Measurements from ENCODE around the gene DACT2.
"Not testable (repeated sequence)": the region's sequence is repeated elsewhere in the genome, so short reads cannot be mapped to it uniquely, and the experiment has no call there.

Gene DACT2

GRCh38 chr6:168285456-168285855, 34.1 kb downstream of the DACT2 start:
- H3K27me3 ChIP-seq (ENCODE audit: low read depth): no peaks in the 10 kb centered on the region
- no peak overlapping the region for H3K4me3 ChIP-seq
- H3K4me1 ChIP-seq: no peaks in the 10 kb centered on the region
- H3K9me3 ChIP-seq: no peaks in the 10 kb centered on the region
- H3K36me3 ChIP-seq (replicated peaks): no peaks in the 10 kb centered on the region
- in situ Hi-C loops (cut with MboI; ENCODE audit: low sequenced_read_pairs): no loop called here
- DNase-seq (ENCODE audit: low spot score in 2 of 2): no peak

GRCh38 chr6:168284187-168284586, 35.4 kb downstream of the DACT2 start:
- Histone ChIP-seq H3K27me3 (ENCODE audit: low read depth) (no peaks in the 10 kb centered on the region), H3K36me3 (replicated peaks) (no peaks in the 10 kb centered on the region), H3K9me3 (no peaks in the 10 kb centered on the region), H3K4me3 (no peak overlapping the region), H3K4me1 (no peaks in the 10 kb centered on the region)
- no peak for DNase-seq (ENCODE audit: low spot score in 2 of 2)
- in situ Hi-C loops (cut with MboI; ENCODE audit: low sequenced_read_pairs): no loop called here

GRCh38 chr6:168283686-168284025, 35.9 kb downstream of the DACT2 start:
- H3K9me3 ChIP-seq: no peaks in the 10 kb centered on the region
- no peak for DNase-seq (ENCODE audit: low spot score in 2 of 2)
- in situ Hi-C loops (cut with MboI; ENCODE audit: low sequenced_read_pairs): no loop called here
- no peaks in the 10 kb centered on the region for H3K4me1 ChIP-seq
- H3K27me3 ChIP-seq (ENCODE audit: low read depth): no peaks in the 10 kb centered on the region
- H3K36me3 ChIP-seq (replicated peaks): no peaks in the 10 kb centered on the region
- H3K4me3 ChIP-seq: no peak overlapping the region

- Histone ChIP-seq H3K9me3 (no peaks in the 10 kb centered on the region), H3K36me3 (replicated peaks) (no peaks in the 10 kb centered on the region), H3K27me3 (ENCODE audit: low read depth) (no peaks in the 10 kb centered on the region), H3K4me1 (no peaks in the 10 kb centered on the region), H3K4me3 (no peak overlapping the region)
- in situ Hi-C loops (cut with MboI; ENCODE audit: low sequenced_read_pairs): no loop called here
- DNase-seq (ENCODE audit: low spot score in 2 of 2): no peak
These were observed 36.4 kb downstream of the DACT2 start for GRCh38 chr6:168282985-168283685.

- no peak overlapping the region for H3K4me3 ChIP-seq
- in situ Hi-C loops (cut with MboI; ENCODE audit: low sequenced_read_pairs): no loop called here
- DNase-seq (ENCODE audit: low spot score in 2 of 2): no peak
- no peaks in the 10 kb centered on the region for H3K4me1 ChIP-seq
- H3K36me3 ChIP-seq (replicated peaks): no peaks in the 10 kb centered on the region
- H3K9me3 ChIP-seq: no peaks in the 10 kb centered on the region
- H3K27me3 ChIP-seq (ENCODE audit: low read depth): no peaks in the 10 kb centered on the region
These were observed 37.8 kb downstream of the DACT2 start for GRCh38 chr6:168281826-168282225.

GRCh38 chr6:168281314-168281713, 38.3 kb downstream of the DACT2 start:
- H3K36me3 ChIP-seq (replicated peaks); in situ Hi-C loops (cut with MboI; ENCODE audit: low sequenced_read_pairs); H3K4me3 ChIP-seq; H3K9me3 ChIP-seq; H3K4me1 ChIP-seq; H3K27me3 ChIP-seq (ENCODE audit: low read depth); DNase-seq (ENCODE audit: low spot score in 2 of 2): not testable (repeated sequence)

GRCh38 chr6:168280899-168281245, 38.7 kb downstream of the DACT2 start:
- in situ Hi-C loops (cut with MboI; ENCODE audit: low sequenced_read_pairs): no loop called here
- H3K36me3 ChIP-seq (replicated peaks): no peaks in the 10 kb centered on the region

GRCh38 chr6:168280020-168280898, 39.3 kb downstream of the DACT2 start:
- no peak overlapping the region for H3K4me3 ChIP-seq
- no peak for DNase-seq (ENCODE audit: low spot score in 2 of 2)
- H3K36me3 ChIP-seq (replicated peaks): no peaks in the 10 kb centered on the region
- in situ Hi-C loops (cut with MboI; ENCODE audit: low sequenced_read_pairs): no loop called here
- H3K27me3 ChIP-seq (ENCODE audit: low read depth): no peaks in the 10 kb centered on the region
- H3K9me3 ChIP-seq: no peaks in the 10 kb centered on the region
- H3K4me1 ChIP-seq: no peaks in the 10 kb centered on the region

More at GRCh38 chr6:168280899-168281245, 38.7 kb downstream of the DACT2 start:
- H3K27me3 ChIP-seq (ENCODE audit: low read depth): no peaks in the 10 kb centered on the region
- no peak for DNase-seq (ENCODE audit: low spot score in 2 of 2)
- no peaks in the 10 kb centered on the region for H3K9me3 ChIP-seq
- H3K4me3 ChIP-seq: no peak overlapping the region
- H3K4me1 ChIP-seq: no peaks in the 10 kb centered on the region

GRCh38 chr6:168279403-168279935, 40.1 kb downstream of the DACT2 start:
- H3K4me3 ChIP-seq: no peak overlapping the region
- no peaks in the 10 kb centered on the region for H3K9me3 ChIP-seq
- no peaks in the 10 kb centered on the region for H3K36me3 ChIP-seq (replicated peaks)
- no peaks in the 10 kb centered on the region for H3K27me3 ChIP-seq (ENCODE audit: low read depth)
- DNase-seq (ENCODE audit: low spot score in 2 of 2): no peak
- in situ Hi-C loops (cut with MboI; ENCODE audit: low sequenced_read_pairs): no loop called here
- no peaks in the 10 kb centered on the region for H3K4me1 ChIP-seq

- in situ Hi-C loops (cut with MboI; ENCODE audit: low sequenced_read_pairs): no loop called here
- H3K4me1 ChIP-seq: no peaks in the 10 kb centered on the region
- H3K9me3 ChIP-seq: no peaks in the 10 kb centered on the region
- no peak overlapping the region for H3K4me3 ChIP-seq
- H3K27me3 ChIP-seq (ENCODE audit: low read depth): no peaks in the 10 kb centered on the region
- DNase-seq (ENCODE audit: low spot score in 2 of 2): no peak
- H3K36me3 ChIP-seq (replicated peaks): no peaks in the 10 kb centered on the region
These were observed 40.7 kb downstream of the DACT2 start for GRCh38 chr6:168278904-168279303.

GRCh38 chr6:168277274-168277669, 42.3 kb downstream of the DACT2 start:
- Histone ChIP-seq H3K9me3 (no peaks in the 10 kb centered on the region), H3K27me3 (ENCODE audit: low read depth) (no peaks in the 10 kb centered on the region), H3K36me3 (replicated peaks) (no peaks in the 10 kb centered on the region), H3K4me1 (no peaks in the 10 kb centered on the region), H3K4me3 (no peak overlapping the region)
- in situ Hi-C loops (cut with MboI; ENCODE audit: low sequenced_read_pairs): no loop called here
- DNase-seq (ENCODE audit: low spot score in 2 of 2): no peak

GRCh38 chr6:168276576-168277273, 42.9 kb downstream of the DACT2 start:
- Histone ChIP-seq H3K9me3 (no peaks in the 10 kb centered on the region), H3K36me3 (replicated peaks) (no peaks in the 10 kb centered on the region), H3K4me1 (no peaks in the 10 kb centered on the region), H3K27me3 (ENCODE audit: low read depth) (no peaks in the 10 kb centered on the region), H3K4me3 (no peak overlapping the region)
- no peak for DNase-seq (ENCODE audit: low spot score in 2 of 2)
- in situ Hi-C loops (cut with MboI; ENCODE audit: low sequenced_read_pairs): no loop called here

GRCh38 chr6:168275168-168275567, 44.4 kb downstream of the DACT2 start:
- Histone ChIP-seq H3K36me3 (replicated peaks) (no peaks in the 10 kb centered on the region), H3K27me3 (ENCODE audit: low read depth) (no peaks in the 10 kb centered on the region), H3K4me1 (no peaks in the 10 kb centered on the region), H3K4me3 (no peak overlapping the region), H3K9me3 (no peaks in the 10 kb centered on the region)
- DNase-seq (ENCODE audit: low spot score in 2 of 2): no peak
- in situ Hi-C loops (cut with MboI; ENCODE audit: low sequenced_read_pairs): no loop called here

Data from HAP-1 (cell line).